ENCODE data around the gene CDC23.

CDC23 gene

GRCh38 chr5:138138949-138139780 is 74.0 kb downstream of the CDC23 start, which contains the start of gene NME5:
Gene NME5, minus strand, starts transcription at chr5:138139428. Its CDS starts 648 bp downstream, at chr5:138138780.
- no peak for DNase-seq
